Hematopoietic multipotent progenitor cell (in vitro differentiated cells): ENCODE measurements around the gene ATP6V0E2. TPM values are rescaled to one million over a fixed set of nuclear protein-coding genes. Genes with fewer than 3 reads are reported as not detected.
"Not testable (repeated sequence)": the region's sequence is repeated elsewhere in the genome, so short reads cannot be mapped to it uniquely, and the experiment has no call there.

Source experiments
- DNase-seq, 3 donors: peaks; one replicate each; pipeline ENCODE4 v3.0.0-alpha.2; 2011 to 2015; ENCODE audit warnings: low read depth in 2 of 3, low spot score in 2 of 3
- total RNA-seq: library from RNA; depleted of rRNA; stranded (reverse); fragments of >200 nt; gene quantifications from one replicate; pipeline ENCODE4 v1.2.3, GENCODE V29; 2012

Gene ATP6V0E2
- 39.3 TPM for total RNA-seq

- DNase-seq: peak; percentile 71 to 90 (median 90)
Measured at GRCh38 chr7:149873074-149873969, at the start of gene ATP6V0E2. Gene ATP6V0E2 (plus strand): TSS chr7:149873969. CDS start chr7:149874066, 97 bp downstream.

GRCh38 chr7:149824301-149824741, 49.4 kb upstream of the ATP6V0E2 start:
- no peak for DNase-seq

GRCh38 chr7:149824748-149825566, 48.8 kb upstream of the ATP6V0E2 start:
- DNase-seq: no peak

- no peak for DNase-seq
Measured at GRCh38 chr7:149825567-149826343, 48.0 kb upstream of the ATP6V0E2 start.

GRCh38 chr7:149826344-149827088, 47.3 kb upstream of the ATP6V0E2 start:
- no peak for DNase-seq

- no peak for DNase-seq
Measured at GRCh38 chr7:149827089-149827981, 46.4 kb upstream of the ATP6V0E2 start.

- DNase-seq: no peak
Measured at GRCh38 chr7:149828357-149829309, 45.1 kb upstream of the ATP6V0E2 start.

- not testable (repeated sequence) for DNase-seq
Measured at GRCh38 chr7:149830527-149830926, 43.2 kb upstream of the ATP6V0E2 start.

GRCh38 chr7:149830997-149831740, 42.6 kb upstream of the ATP6V0E2 start:
- no peak for DNase-seq

GRCh38 chr7:149831741-149832219, 42.0 kb upstream of the ATP6V0E2 start:
- no peak for DNase-seq

- DNase-seq: no peak
Measured at GRCh38 chr7:149832332-149833041, 41.3 kb upstream of the ATP6V0E2 start.

- DNase-seq: no peak
Measured at GRCh38 chr7:149833495-149834130, 40.2 kb upstream of the ATP6V0E2 start.

- DNase-seq: no peak
Measured at GRCh38 chr7:149834601-149835000, 39.2 kb upstream of the ATP6V0E2 start.

GRCh38 chr7:149836434-149836833, 37.3 kb upstream of the ATP6V0E2 start:
- no peak for DNase-seq

GRCh38 chr7:149837564-149838223, 36.1 kb upstream of the ATP6V0E2 start:
- DNase-seq: no peak
